GM06990 (cell line): ENCODE measurements around the gene C16orf92.

Experiments used
- DNase-seq: peaks from one replicate; pipeline ENCODE4 v3.0.0-alpha.2; 2011; ENCODE audit not compliant: insufficient read length; ENCODE audit errors: extremely low read depth
- H3K27me3 ChIP-seq: replicated peaks from 2 replicates; pipeline ENCODE4 v1.6.0; 2011; ENCODE audit warnings: low read length; ENCODE audit not compliant: control insufficient read depth, insufficient read depth
- H3K36me3 ChIP-seq: 2 replicates; pipeline ENCODE4 v1.5.1; 2011; ENCODE audit warnings: low read length; ENCODE audit not compliant: control insufficient read depth, insufficient read depth
- H3K4me3 ChIP-seq: replicated peaks from 2 replicates; pipeline ENCODE4 v1.5.1; 2011; ENCODE audit warnings: low read depth, mild to moderate bottlenecking, control low read depth, low read length
- TF ChIP-seq, protein P1 (sequence below): IDR thresholded peaks from 2 replicates; pipeline ENCODE4 v1.5.1; 2011; ENCODE audit warnings: low read length, control low read depth, mild to moderate bottlenecking, inconsistent platforms; ENCODE audit not compliant: insufficient read depth, poor library complexity, severe bottlenecking

C16orf92 gene

DNA sequence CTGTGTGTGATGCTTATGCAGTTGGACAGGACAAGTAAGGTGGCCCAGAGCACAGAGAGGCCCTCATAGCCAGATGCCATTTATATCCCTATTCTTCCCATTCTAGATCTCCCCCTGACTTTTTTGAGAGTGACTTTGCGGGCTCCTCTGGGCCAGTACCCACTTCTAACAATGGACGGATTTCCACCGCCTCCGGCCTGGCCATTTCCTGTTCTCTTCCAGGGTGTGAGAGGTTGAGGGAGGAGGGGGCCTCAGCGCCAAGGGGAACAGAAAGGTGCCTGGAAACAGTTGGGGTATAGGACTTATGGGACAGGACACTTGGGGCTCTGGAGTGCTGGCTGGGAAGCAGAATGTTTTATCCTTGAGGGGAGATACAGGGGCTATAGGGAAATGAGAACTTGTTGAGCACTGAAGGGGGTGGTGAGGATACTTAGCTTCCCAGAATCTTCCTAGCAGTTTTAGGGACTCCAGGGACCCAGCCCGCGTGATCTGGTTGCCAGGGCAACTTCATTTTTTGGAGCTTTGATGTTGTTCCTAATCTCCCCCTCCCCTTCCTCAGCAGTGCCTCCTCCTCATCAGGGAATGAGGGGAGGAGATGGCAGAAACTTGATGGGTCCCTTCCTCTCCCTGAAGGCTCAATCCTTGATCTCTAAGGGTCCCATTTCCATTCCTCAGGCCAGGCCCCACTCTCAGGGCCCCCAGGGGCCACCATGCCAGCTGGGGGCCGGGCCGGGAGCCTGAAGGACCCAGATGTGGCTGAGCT is 45.8 kb upstream of the C16orf92 start:
- TF ChIP-seq, protein P1, sequence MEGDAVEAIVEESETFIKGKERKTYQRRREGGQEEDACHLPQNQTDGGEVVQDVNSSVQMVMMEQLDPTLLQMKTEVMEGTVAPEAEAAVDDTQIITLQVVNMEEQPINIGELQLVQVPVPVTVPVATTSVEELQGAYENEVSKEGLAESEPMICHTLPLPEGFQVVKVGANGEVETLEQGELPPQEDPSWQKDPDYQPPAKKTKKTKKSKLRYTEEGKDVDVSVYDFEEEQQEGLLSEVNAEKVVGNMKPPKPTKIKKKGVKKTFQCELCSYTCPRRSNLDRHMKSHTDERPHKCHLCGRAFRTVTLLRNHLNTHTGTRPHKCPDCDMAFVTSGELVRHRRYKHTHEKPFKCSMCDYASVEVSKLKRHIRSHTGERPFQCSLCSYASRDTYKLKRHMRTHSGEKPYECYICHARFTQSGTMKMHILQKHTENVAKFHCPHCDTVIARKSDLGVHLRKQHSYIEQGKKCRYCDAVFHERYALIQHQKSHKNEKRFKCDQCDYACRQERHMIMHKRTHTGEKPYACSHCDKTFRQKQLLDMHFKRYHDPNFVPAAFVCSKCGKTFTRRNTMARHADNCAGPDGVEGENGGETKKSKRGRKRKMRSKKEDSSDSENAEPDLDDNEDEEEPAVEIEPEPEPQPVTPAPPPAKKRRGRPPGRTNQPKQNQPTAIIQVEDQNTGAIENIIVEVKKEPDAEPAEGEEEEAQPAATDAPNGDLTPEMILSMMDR = no peak
- Histone ChIP-seq H3K4me3 (no peak overlapping the region), H3K27me3 (no peaks in the 10 kb centered on the region), H3K36me3 (peaks cover 26% of the 10 kb centered on the region)
- DNase-seq = no peak

DNA sequence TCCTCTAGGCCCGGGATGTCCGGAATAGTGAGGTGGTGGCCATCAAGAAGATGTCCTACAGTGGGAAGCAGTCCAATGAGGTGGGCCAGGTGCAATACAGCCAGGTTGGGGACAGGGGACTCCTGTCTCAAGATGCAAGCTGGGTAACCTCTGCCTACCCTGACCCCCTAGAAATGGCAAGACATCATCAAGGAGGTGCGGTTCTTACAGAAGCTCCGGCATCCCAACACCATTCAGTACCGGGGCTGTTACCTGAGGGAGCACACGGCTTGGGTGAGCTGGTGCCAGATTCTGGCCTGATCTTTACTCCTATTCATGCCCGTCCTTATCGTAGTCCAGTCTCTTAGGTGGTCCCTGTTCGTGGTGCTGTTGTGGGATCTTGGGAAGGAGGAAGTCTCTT is 44.9 kb upstream of the C16orf92 start:
- TF ChIP-seq, protein P1 = no peak
- peaks cover 32% of the 10 kb centered on the region for H3K36me3 ChIP-seq
- H3K27me3 ChIP-seq = no peaks in the 10 kb centered on the region
- DNase-seq = no peak
- no peak overlapping the region for H3K4me3 ChIP-seq

DNA sequence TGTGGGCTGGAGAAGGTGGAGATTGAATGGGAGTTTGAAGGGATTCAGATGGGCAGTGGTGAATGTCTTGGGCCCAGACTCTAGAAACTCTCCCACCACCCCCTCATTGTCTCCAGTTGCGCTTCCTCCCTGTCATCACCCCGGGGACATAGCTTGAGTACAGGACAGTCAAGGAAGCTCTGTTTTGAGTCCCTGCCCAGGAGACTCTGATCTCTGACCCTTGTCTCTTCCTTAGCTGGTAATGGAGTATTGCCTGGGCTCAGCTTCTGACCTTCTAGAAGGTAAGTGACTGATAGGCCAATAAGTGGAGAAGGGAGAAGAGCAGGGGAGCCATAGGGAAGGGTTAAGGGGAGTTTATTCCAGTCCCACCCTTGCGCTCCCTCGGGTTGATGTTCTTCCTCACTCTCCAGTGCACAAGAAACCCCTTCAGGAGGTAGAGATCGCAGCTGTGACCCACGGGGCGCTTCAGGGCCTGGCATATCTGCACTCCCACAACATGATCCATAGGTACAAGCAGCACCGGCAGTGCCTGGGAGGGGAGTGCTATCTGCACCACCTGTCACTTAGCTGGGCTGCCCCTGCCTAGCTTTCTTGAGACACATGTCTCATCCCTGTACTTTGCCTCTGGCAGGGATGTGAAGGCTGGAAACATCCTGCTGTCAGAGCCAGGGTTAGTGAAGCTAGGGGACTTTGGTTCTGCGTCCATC is 44.3 kb upstream of the C16orf92 start:
- no peak overlapping the region for H3K4me3 ChIP-seq
- no peak for DNase-seq
- H3K36me3 ChIP-seq = peaks cover 36% of the 10 kb centered on the region
- TF ChIP-seq, protein P1 = no peak
- H3K27me3 ChIP-seq = no peaks in the 10 kb centered on the region

DNA sequence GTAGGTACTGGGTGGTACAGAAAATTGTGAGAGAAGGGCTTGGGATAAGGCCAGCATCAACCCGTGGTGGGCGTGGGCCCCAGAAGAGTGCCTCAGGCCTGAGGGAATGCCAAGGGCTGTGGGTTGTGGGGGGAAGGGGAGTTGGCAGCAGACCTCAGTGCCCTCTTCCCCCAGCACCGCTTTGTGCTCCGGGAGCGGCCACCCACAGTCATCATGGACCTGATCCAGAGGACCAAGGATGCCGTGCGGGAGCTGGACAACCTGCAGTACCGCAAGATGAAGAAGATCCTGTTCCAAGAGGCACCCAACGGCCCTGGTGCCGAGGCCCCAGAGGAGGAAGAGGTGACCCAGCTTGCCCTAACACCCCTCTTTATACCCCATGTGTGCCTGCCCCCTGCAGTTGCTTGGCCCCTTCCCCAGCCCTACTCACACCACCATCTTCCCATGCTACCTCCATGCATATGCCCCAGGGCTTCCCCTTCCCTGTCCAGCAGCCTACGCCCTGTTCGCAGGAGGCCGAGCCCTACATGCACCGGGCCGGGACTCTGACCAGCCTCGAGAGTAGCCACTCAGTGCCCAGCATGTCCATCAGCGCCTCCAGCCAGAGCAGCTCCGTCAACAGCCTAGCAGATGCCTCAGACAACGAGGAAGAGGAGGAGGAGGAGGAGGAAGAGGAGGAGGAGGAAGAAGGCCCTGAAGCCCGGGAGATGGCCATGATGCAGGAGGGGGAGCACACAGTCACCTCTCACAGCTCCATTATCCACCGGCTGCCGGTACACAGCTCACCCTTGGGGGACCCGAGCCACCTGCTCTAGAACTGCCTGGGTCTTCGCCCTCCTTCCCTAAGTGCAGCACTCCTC is 40.2 kb upstream of the C16orf92 start:
- no peak for DNase-seq
- H3K4me3 ChIP-seq = no peak overlapping the region
- H3K36me3 ChIP-seq = peaks cover 65% of the 10 kb centered on the region
- H3K27me3 ChIP-seq = no peaks in the 10 kb centered on the region
- TF ChIP-seq, protein P1 = no peak

DNA sequence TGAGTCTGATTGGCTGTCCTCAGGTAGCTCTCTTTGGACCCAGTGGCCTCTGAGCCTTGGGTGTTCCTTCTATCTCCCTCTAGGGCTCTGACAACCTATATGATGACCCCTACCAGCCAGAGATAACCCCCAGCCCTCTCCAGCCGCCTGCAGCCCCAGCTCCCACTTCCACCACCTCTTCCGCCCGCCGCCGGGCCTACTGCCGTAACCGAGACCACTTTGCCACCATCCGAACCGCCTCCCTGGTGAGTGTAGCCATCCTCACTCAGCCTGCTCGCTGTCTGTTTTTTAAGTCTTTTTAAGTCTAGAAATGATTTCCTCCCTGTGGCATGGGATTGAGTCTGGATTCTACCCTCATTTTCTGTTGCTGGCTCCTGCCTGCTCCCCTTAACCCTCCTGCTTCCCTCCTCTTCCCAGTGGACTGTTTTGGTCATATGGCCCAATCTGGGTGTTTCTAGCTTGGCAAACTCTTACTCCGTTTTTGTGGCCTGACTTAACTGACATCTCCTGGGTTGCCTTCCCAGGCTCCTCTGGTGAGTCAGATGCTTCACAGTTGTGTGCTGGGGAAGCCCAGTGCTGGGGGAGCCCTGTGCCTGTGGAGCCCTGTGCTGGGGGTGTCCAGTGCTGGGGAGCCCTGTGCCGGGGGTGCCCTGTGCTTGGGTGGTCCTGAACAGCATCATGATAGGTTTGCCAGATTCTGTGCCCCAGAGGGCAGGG is 39.4 kb upstream of the C16orf92 start:
- no peak overlapping the region for H3K4me3 ChIP-seq
- DNase-seq = no peak
- peaks cover 61% of the 10 kb centered on the region for H3K36me3 ChIP-seq
- H3K27me3 ChIP-seq = no peaks in the 10 kb centered on the region
- TF ChIP-seq, protein P1 = no peak
